Measurements from ENCODE around the gene KRTAP4-2. TPM values are rescaled to one million over a fixed set of nuclear protein-coding genes. Genes with fewer than 3 reads are reported as not detected.
A peak's percentile ranks its signal among the peaks of the same experiment; 100 is the strongest.
"Not testable (repeated sequence)": the region's sequence is repeated elsewhere in the genome, so short reads cannot be mapped to it uniquely, and the experiment has no call there.

KRTAP4-2 gene
- total RNA-seq (not detected), polyA plus RNA-seq (not detected)

DNA sequence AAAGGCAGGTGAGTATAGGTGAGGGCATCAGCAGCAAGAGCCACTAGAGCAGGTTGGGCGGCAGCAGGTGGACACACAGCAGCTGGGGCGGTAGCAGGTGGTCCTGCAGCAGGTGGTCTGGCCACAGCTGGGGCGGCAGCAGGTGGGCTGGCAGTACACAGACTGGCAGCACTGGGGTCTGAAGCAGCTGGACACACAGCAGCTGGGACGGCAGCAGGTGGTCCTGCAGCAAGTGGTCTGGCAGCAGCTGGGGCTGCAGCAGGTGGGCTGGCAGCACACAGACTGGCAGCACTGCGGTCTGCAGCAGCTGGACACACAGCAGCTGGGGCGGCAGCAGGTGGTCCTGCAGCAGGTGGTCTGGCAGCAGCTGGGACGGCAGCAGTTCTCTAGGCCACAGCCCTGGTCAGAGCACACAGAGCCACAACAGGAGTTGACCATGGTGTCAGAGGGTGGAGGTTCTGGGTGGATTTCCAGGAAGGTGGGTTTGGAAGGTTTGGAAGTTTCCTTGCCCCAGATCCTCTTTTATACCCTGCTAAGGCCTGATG is at the start of gene KRTAP4-2:
KRTAP4-2 (minus strand) TSS at position 495 of the 545 bp plus-strand sequence; CDS start at position 438, 57 bp downstream.
- peak within 1 kb of the TSS in 2 of 7 donors; percentile 4 to 20 for H3K27ac Mint-ChIP-seq
- no peak within 1 kb of the TSS for H3K27ac ChIP-seq (ENCODE audit: low read depth, low read length)

DNA sequence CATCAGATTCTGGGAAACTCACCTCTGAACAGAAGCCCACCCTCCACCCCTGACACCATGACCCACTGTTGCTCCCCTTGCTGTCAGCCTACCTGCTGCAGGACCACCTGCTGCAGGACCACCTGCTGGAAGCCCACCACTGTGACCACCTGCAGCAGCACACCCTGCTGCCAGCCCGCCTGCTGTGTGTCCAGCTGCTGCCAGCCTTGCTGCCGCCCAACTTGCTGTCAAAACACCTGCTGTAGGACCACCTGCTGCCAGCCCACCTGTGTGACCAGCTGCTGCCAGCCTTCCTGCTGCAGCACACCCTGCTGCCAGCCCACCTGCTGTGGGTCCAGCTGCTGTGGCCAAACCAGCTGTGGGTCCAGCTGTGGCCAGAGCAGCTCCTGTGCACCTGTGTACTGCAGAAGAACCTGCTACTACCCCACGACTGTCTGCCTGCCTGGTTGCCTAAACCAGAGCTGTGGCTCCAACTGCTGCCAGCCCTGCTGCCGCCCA is 48.6 kb upstream of the KRTAP4-2 start, which contains the start of gene KRTAP9-2:
KRTAP9-2 (plus strand) TSS at position 51 of the 498 bp plus-strand sequence; CDS start at position 58, 7 bp downstream.
- H3K36me3 ChIP-seq (ENCODE audit: insufficient read depth, low read length); H3K9me3 Mint-ChIP-seq; H3K27ac Mint-ChIP-seq; H3K36me3 Mint-ChIP-seq; H3K27ac ChIP-seq (ENCODE audit: low read depth, low read length); H3K4me1 ChIP-seq (ENCODE audit: insufficient read depth, low read length); H3K9me3 ChIP-seq (ENCODE audit: control insufficient read depth in 1 of 2, low read length in 2 of 2); H3K27me3 Mint-ChIP-seq; H3K27me3 ChIP-seq (ENCODE audit: insufficient read depth, low read length); intact Hi-C loops (cut with micrococcal nuclease); POLR2A ChIA-PET (ENCODE audit: partially characterized antibody); CTCF ChIA-PET (ENCODE audit: partially characterized antibody); H3K4me3 ChIP-seq (ENCODE audit: low read length in 2 of 2); DNase-seq; H3K4me1 Mint-ChIP-seq; H3K4me3 Mint-ChIP-seq: not testable (repeated sequence)

More for the DNA sequence above, at the start of gene KRTAP4-2:
- Histone ChIP-seq H3K36me3 (ENCODE audit: insufficient read depth, low read length) (no peaks in the 10 kb centered on the region), H3K4me3 (ENCODE audit: low read length in 2 of 2) (no peak within 1 kb of the TSS), H3K27me3 (ENCODE audit: insufficient read depth, low read length) (no peaks in the 10 kb centered on the region), H3K4me1 (ENCODE audit: insufficient read depth, low read length) (no peaks in the 10 kb centered on the region), H3K9me3 (ENCODE audit: control insufficient read depth in 1 of 2, low read length in 2 of 2) (no peaks in the 10 kb centered on the region)
- Mint-ChIP-seq H3K36me3 (no peaks in the 10 kb centered on the region), H3K4me3 (no peak within 1 kb of the TSS), H3K27me3 (no peaks in the 10 kb centered on the region), H3K4me1 (peaks cover 0 to 5% (median 3%) of the 10 kb centered on the region in 4 donors), H3K9me3 (no peaks in the 10 kb centered on the region)
- ChIA-PET CTCF (ENCODE audit: partially characterized antibody) (no interaction called here), POLR2A (ENCODE audit: partially characterized antibody) (interaction anchor here (1.2 kb wide), 1 partner anchor 37 kb away, joined by 3 read pairs; the partner anchor contains the start of gene KRTAP4-6)
- intact Hi-C loops (cut with micrococcal nuclease) = no loop called here
- no peak for DNase-seq

DNA sequence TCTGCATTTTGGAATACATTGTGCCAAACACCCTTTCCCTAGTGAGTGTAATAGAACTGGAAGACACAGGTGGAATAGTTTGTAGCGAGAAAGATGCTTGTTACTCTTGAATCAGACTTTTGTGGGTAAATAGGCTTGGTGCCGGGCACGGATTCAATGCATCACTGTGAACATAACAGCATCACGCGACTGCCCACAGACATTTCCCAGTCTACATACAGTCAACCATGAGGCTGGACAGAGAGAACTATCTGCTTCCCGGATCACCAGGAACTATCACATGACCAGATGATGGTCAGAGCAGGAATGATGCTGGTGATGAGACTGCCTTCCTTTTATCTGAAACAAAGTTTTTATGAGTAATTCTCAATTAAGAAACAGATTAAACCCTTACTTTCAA is 48.0 kb upstream of the KRTAP4-2 start:
- Mint-ChIP-seq H3K36me3 (no peaks in the 10 kb centered on the region), H3K4me3 (no peak overlapping the region), H3K9me3 (peaks cover 0 to 2% (median 0%) of the 10 kb centered on the region in 8 donors), H3K4me1 (no peaks in the 10 kb centered on the region), H3K27me3 (peaks cover 7 to 9% of the 10 kb centered on the region in 2 donors), H3K27ac (no peak overlapping the region)
- CTCF ChIA-PET (ENCODE audit: partially characterized antibody) = no interaction called here
- Histone ChIP-seq H3K27me3 (ENCODE audit: insufficient read depth, low read length) (no peaks in the 10 kb centered on the region), H3K36me3 (ENCODE audit: insufficient read depth, low read length) (no peaks in the 10 kb centered on the region), H3K4me3 (ENCODE audit: low read length in 2 of 2) (no peak overlapping the region), H3K27ac (ENCODE audit: low read depth, low read length) (no peak overlapping the region), H3K4me1 (ENCODE audit: insufficient read depth, low read length) (no peaks in the 10 kb centered on the region), H3K9me3 (ENCODE audit: control insufficient read depth in 1 of 2, low read length in 2 of 2) (no peaks in the 10 kb centered on the region)
- intact Hi-C loops (cut with micrococcal nuclease) = no loop called here
- POLR2A ChIA-PET (ENCODE audit: partially characterized antibody) = interaction anchor here (0.6 kb wide), 1 partner anchor 1213 kb away, joined by 3 read pairs; no protein-coding TSS in a partner anchor
- no peak for DNase-seq

DNA sequence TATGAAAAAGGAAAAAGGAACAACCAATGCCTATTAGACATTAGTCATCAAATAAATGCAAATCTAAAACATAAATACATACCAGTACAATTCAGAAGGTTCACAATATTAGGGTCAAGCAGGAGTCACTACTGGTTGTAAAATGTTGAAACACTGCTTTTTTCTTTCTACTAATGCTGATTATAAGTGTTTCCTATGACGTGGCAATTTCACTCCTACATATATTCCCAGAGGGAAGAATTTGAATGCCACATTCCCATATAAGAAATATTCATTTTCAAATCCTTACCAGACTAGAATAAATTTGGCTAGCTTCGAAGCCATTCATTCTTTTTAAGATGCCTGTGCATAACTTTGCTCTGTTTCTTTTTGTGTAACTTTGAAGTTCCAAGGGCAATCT is 45.8 kb upstream of the KRTAP4-2 start:
- Histone ChIP-seq H3K4me3 (ENCODE audit: low read length in 2 of 2) (no peak overlapping the region), H3K27ac (ENCODE audit: low read depth, low read length) (no peak overlapping the region), H3K4me1 (ENCODE audit: insufficient read depth, low read length) (no peaks in the 10 kb centered on the region), H3K27me3 (ENCODE audit: insufficient read depth, low read length) (no peaks in the 10 kb centered on the region), H3K36me3 (ENCODE audit: insufficient read depth, low read length) (no peaks in the 10 kb centered on the region), H3K9me3 (ENCODE audit: control insufficient read depth in 1 of 2, low read length in 2 of 2) (no peaks in the 10 kb centered on the region)
- Mint-ChIP-seq H3K36me3 (peaks cover 0 to 3% of the 10 kb centered on the region in 2 donors), H3K4me1 (no peaks in the 10 kb centered on the region), H3K27me3 (peaks cover 7 to 9% of the 10 kb centered on the region in 2 donors), H3K4me3 (no peak overlapping the region), H3K27ac (no peak overlapping the region), H3K9me3 (peaks cover 0 to 12% (median 2%) of the 10 kb centered on the region in 8 donors)
- POLR2A ChIA-PET (ENCODE audit: partially characterized antibody) = no interaction called here
- CTCF ChIA-PET (ENCODE audit: partially characterized antibody) = no interaction called here
- intact Hi-C loops (cut with micrococcal nuclease) = no loop called here
- no peak for DNase-seq

DNA sequence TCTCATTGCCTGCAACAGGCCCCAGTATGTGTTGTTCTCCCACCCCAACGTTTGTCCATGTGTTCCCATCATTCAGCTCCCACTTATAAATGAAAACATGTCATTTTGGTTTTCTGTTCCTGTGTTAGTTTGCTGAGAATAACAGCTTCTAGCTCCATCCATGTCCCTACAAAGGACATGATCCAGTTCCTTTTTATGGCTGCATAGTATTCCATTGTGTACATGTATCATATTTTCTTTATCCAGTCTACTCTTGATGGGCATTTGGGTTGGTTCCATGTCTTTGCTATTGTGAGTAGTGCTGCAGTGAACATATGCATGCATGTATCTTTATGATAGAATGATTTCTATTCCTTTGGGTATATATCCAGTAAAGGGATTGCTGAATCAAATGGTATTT is 37.7 kb upstream of the KRTAP4-2 start:
- no peaks in the 10 kb centered on the region for H3K4me1 ChIP-seq (ENCODE audit: insufficient read depth, low read length)
- peaks cover 12 to 14% of the 10 kb centered on the region in 2 donors for H3K27me3 Mint-ChIP-seq
- peaks cover 0 to 3% of the 10 kb centered on the region in 2 donors for H3K36me3 Mint-ChIP-seq
- no peak for DNase-seq
- peaks cover 0 to 11% (median 2%) of the 10 kb centered on the region in 8 donors for H3K9me3 Mint-ChIP-seq
- no peaks in the 10 kb centered on the region for H3K36me3 ChIP-seq (ENCODE audit: insufficient read depth, low read length)
- no peak overlapping the region for H3K27ac ChIP-seq (ENCODE audit: low read depth, low read length)
- no peaks in the 10 kb centered on the region for H3K9me3 ChIP-seq (ENCODE audit: control insufficient read depth in 1 of 2, low read length in 2 of 2)
- intact Hi-C loops (cut with micrococcal nuclease) = no loop called here
- no peak overlapping the region for H3K4me3 Mint-ChIP-seq
- CTCF ChIA-PET (ENCODE audit: partially characterized antibody) = no interaction called here
- H3K27me3 ChIP-seq (ENCODE audit: insufficient read depth, low read length) = no peaks in the 10 kb centered on the region
- POLR2A ChIA-PET (ENCODE audit: partially characterized antibody) = no interaction called here
- peaks cover 0 to 8% (median 2%) of the 10 kb centered on the region in 4 donors for H3K4me1 Mint-ChIP-seq
- H3K27ac Mint-ChIP-seq = no peak overlapping the region
- no peak overlapping the region for H3K4me3 ChIP-seq (ENCODE audit: low read length in 2 of 2)

DNA sequence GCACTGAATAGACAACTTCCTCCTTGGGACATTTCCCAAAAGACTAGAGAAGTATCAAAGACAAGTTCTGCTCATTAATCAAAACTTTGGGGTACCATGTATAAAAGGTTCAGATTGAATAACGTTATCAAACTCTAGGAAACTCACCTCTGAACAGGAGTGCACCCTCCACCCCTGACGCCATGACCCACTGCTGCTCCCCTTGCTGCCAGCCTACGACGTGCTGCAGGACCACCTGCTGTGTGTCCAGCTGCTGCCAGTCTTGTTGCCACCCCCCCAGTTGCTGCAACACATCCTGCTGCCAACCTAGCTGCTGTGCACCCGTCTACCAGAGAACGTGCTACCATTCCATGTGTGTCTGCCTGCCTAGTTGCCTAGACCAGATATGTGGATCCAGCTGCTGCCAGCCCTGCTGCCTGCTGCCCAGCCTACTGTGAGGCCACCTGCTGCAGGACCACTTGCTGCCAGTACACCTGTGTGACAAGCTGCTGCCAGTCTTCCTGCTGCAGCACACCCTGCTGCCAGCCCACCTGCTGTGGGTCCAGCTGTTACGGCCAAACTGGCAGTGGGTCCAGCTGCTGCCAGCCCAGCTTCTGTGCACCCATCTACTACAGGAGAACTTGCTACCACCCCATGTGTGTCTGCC is 34.6 kb upstream of the KRTAP4-2 start:
- H3K36me3 ChIP-seq (ENCODE audit: insufficient read depth, low read length) = no peaks in the 10 kb centered on the region
- Mint-ChIP-seq H3K27me3 (peaks cover 25 to 27% of the 10 kb centered on the region in 2 donors), H3K9me3 (peaks cover 0 to 5% (median 0%) of the 10 kb centered on the region in 8 donors), H3K27ac (peak overlapping the region in 1 of 7 donors; percentile 19), H3K36me3 (peaks cover 0 to 4% of the 10 kb centered on the region in 2 donors), H3K4me3 (no peak overlapping the region), H3K4me1 (peaks cover 0 to 8% (median 2%) of the 10 kb centered on the region in 4 donors)
- no peak overlapping the region for H3K27ac ChIP-seq (ENCODE audit: low read depth, low read length)
- no peak for DNase-seq
- H3K27me3 ChIP-seq (ENCODE audit: insufficient read depth, low read length) = no peaks in the 10 kb centered on the region
- ChIA-PET POLR2A (ENCODE audit: partially characterized antibody) (no interaction called here), CTCF (ENCODE audit: partially characterized antibody) (interaction anchor here (1.0 kb wide), 1 partner anchor 110 kb away, joined by 3 read pairs; no protein-coding TSS in a partner anchor)
- intact Hi-C loops (cut with micrococcal nuclease) = no loop called here
- no peaks in the 10 kb centered on the region for H3K4me1 ChIP-seq (ENCODE audit: insufficient read depth, low read length)
- H3K4me3 ChIP-seq (ENCODE audit: low read length in 2 of 2) = no peak overlapping the region
- H3K9me3 ChIP-seq (ENCODE audit: control insufficient read depth in 1 of 2, low read length in 2 of 2) = no peaks in the 10 kb centered on the region

DNA sequence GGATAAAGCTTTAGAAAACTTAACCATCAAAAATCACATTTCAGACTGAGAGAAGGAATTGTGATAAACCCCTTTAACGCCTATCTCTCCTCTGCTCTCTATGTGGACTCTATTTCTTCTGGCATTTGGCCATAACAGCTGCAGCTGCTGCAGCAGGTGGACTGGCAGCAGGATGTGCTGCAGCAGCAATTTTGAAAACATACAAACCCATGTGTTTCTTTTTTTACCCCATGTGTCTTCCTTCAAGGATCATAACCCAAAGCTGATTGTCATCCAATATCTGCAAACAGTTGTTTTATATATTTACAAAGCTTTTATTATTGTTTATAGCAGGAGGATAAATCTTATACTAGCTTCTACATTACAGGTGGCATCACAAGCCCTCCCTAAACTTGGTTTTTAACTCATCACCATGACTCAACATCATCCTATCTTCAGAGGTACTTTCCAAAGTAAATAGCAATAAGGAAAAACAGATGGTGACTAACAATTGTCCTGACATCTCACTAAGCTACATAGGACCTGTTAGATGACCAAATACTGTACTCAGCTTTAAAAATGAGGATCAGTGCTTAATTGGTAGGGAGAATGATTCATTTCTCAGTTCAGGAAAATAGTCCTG is 33.9 kb upstream of the KRTAP4-2 start:
- no peak overlapping the region for H3K27ac Mint-ChIP-seq
- no peaks in the 10 kb centered on the region for H3K9me3 ChIP-seq (ENCODE audit: control insufficient read depth in 1 of 2, low read length in 2 of 2)
- DNase-seq = peak in 1 of 5 donors; percentile 4
- no peak overlapping the region for H3K4me3 Mint-ChIP-seq
- ChIA-PET POLR2A (ENCODE audit: partially characterized antibody) (no interaction called here), CTCF (ENCODE audit: partially characterized antibody) (interaction anchor here (1.0 kb wide), 1 partner anchor 111 kb away, joined by 3 read pairs; no protein-coding TSS in a partner anchor)
- peaks cover 0 to 8% (median 2%) of the 10 kb centered on the region in 4 donors for H3K4me1 Mint-ChIP-seq
- peaks cover 0 to 5% (median 0%) of the 10 kb centered on the region in 8 donors for H3K9me3 Mint-ChIP-seq
- no peaks in the 10 kb centered on the region for H3K4me1 ChIP-seq (ENCODE audit: insufficient read depth, low read length)
- no peak overlapping the region for H3K4me3 ChIP-seq (ENCODE audit: low read length in 2 of 2)
- intact Hi-C loops (cut with micrococcal nuclease) = no loop called here
- no peaks in the 10 kb centered on the region for H3K36me3 ChIP-seq (ENCODE audit: insufficient read depth, low read length)
- H3K27me3 Mint-ChIP-seq = peaks cover 23 to 24% of the 10 kb centered on the region in 2 donors
- H3K36me3 Mint-ChIP-seq = peaks cover 0 to 4% of the 10 kb centered on the region in 2 donors
- no peak overlapping the region for H3K27ac ChIP-seq (ENCODE audit: low read depth, low read length)
- H3K27me3 ChIP-seq (ENCODE audit: insufficient read depth, low read length) = no peaks in the 10 kb centered on the region

All from CD4-positive, alpha-beta memory T cell (primary cell).